Measurements from ENCODE around the gene ICA1L. TPM values are rescaled to one million over a fixed set of nuclear protein-coding genes. Genes with fewer than 3 reads are reported as not detected.

ICA1L gene
- total and polyA plus RNA-seq, 2 of the 4 experiments (the other 2 are of a cell fraction) = 1.7 to 1.8 TPM

DNA sequence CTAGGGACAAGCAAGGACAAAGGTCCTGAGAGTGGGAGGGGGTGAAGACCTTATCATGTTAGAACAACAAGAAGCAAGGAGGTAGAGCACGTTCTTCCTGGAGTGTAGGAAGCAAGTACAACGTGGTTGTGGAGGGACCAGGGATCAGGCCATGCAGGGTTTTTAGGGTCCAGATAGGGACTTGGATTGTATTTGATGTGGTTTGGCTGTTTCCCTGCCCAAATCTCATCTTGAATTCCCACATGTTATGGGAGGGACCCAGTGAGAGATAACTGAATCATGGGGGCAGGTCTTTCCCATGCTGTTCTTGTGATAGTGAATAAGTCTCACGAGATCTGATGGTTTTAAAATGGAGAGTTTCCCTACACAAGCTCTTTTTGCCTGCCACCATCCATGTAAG, 53.2 kb downstream of the ICA1L start:
- no peak overlapping the region for H3K4me2 ChIP-seq (ENCODE audit: low read depth, low read length)
- no peak overlapping the region for H4K5ac ChIP-seq (ENCODE audit: low read depth, low read length)
- no peaks in the 10 kb centered on the region for H3K9me3 ChIP-seq (ENCODE audit: control insufficient read depth, insufficient read depth, low read length)
- H3K9ac ChIP-seq (ENCODE audit: low read depth, low read length) = no peak overlapping the region
- H2BK5ac ChIP-seq (ENCODE audit: low read depth, low read length, poor library complexity, severe bottlenecking) = no peak overlapping the region
- H3K36me3 ChIP-seq (ENCODE audit: control insufficient read depth, insufficient read depth, low read length) = no peaks in the 10 kb centered on the region
- no peaks in the 10 kb centered on the region for H3K79me1 ChIP-seq (ENCODE audit: low read depth in 1 of 2, low read length in 2 of 2)
- in situ Hi-C loops (cut with MboI; ENCODE audit: low sequenced_read_pairs) = no loop called here
- no CpG with 5 or more reads among the region's 3 CpGs for WGBS, 2 experiments (ENCODE audit: extremely low coverage in 2 of 2, insufficient read length in 1 of 2)
- no peak overlapping the region for H4K91ac ChIP-seq (ENCODE audit: insufficient read depth, low read depth, low read length)
- H3K4ac ChIP-seq (ENCODE audit: low read depth, low read length) = no peak overlapping the region
- H2AK5ac ChIP-seq (ENCODE audit: low read depth, low read length) = no peak overlapping the region
- dilution Hi-C loops (cut with HindIII; ENCODE audit: low sequenced_read_pairs, unreplicated experiment) = no loop called here
- H4K20me1 ChIP-seq (ENCODE audit: insufficient read depth, low read length) = no peaks in the 10 kb centered on the region
- no peaks in the 10 kb centered on the region for H3K27me3 ChIP-seq (ENCODE audit: control insufficient read depth, insufficient read depth, low read length)
- H4K8ac ChIP-seq (ENCODE audit: low read depth in 2 of 2, low read length in 2 of 2) = no peak overlapping the region
- peaks cover 2% of the 10 kb centered on the region; the same call in 1 of the 2 replicates for H3K9me1 ChIP-seq (ENCODE audit: insufficient read depth, low read length)
- ChIA-PET CTCF (no interaction called here), POLR2A (ENCODE audit: unreplicated experiment) (no interaction called here)
- peak overlapping the region; percentile 15 for H2AK9ac ChIP-seq (replicated peaks; ENCODE audit: low read depth, low read length, poor library complexity)
- DNase-seq (no peak), ATAC-seq (ENCODE audit: low read depth) (no peak)
- peaks cover 4% of the 10 kb centered on the region; the same call in 1 of the 2 replicates for H3K4me1 ChIP-seq (ENCODE audit: control insufficient read depth, insufficient read depth, low read length)
- BruUV-seq (replicated peaks) = no TSS peak
- H3K27ac ChIP-seq (ENCODE audit: insufficient read depth, low read length) = no peak overlapping the region
- no peak overlapping the region for H2BK20ac ChIP-seq (ENCODE audit: low read depth, low read length)
- H3K14ac ChIP-seq (replicated peaks; ENCODE audit: low read depth, low read length) = no peak overlapping the region
- H2AFZ ChIP-seq (replicated peaks; ENCODE audit: low read length, poor library complexity) = no peak overlapping the region
- no peak overlapping the region for H3K23ac ChIP-seq (ENCODE audit: low read depth, low read length)
- H2BK120ac ChIP-seq (ENCODE audit: low read depth, low read length) = no peak overlapping the region
- no peak overlapping the region for H3K4me3 ChIP-seq (ENCODE audit: insufficient read depth, low read depth, low read length)
- H3K56ac ChIP-seq (ENCODE audit: extremely low read depth, insufficient read depth, low read length) = no peak overlapping the region
- H3K18ac ChIP-seq (ENCODE audit: low read depth, low read length) = no peak overlapping the region
- intact Hi-C loops (cut with micrococcal nuclease) = no loop called here
- no peak for TF ChIP-seq NFE2L2 (IDR thresholded peaks at IDR 0.05; ENCODE audit: low read depth, low read length)
- TF ChIP-seq MXI1 (IDR thresholded peaks at IDR 0.05; ENCODE audit: borderline replicate concordance, low read depth, low read length) = no peak
- TF ChIP-seq USF2 (IDR thresholded peaks at IDR 0.05; ENCODE audit: low read depth, low read length) = no peak
- TF ChIP-seq BHLHE40 (IDR thresholded peaks at IDR 0.05; ENCODE audit: low read depth, low read length) = no peak
- no peak for TF ChIP-seq RCOR1 (IDR thresholded peaks at IDR 0.05; ENCODE audit: insufficient replicate concordance, low read length)
- no peak for TF ChIP-seq FOS (IDR thresholded peaks at IDR 0.05; ENCODE audit: low read depth, low read length)
- no peak for TF ChIP-seq CHD1 (IDR thresholded peaks at IDR 0.05; ENCODE audit: low read depth, low read length)
- TF ChIP-seq CEBPB (IDR thresholded peaks at IDR 0.05; ENCODE audit: low read depth, low read length) = no peak
- TF ChIP-seq, protein P1, sequence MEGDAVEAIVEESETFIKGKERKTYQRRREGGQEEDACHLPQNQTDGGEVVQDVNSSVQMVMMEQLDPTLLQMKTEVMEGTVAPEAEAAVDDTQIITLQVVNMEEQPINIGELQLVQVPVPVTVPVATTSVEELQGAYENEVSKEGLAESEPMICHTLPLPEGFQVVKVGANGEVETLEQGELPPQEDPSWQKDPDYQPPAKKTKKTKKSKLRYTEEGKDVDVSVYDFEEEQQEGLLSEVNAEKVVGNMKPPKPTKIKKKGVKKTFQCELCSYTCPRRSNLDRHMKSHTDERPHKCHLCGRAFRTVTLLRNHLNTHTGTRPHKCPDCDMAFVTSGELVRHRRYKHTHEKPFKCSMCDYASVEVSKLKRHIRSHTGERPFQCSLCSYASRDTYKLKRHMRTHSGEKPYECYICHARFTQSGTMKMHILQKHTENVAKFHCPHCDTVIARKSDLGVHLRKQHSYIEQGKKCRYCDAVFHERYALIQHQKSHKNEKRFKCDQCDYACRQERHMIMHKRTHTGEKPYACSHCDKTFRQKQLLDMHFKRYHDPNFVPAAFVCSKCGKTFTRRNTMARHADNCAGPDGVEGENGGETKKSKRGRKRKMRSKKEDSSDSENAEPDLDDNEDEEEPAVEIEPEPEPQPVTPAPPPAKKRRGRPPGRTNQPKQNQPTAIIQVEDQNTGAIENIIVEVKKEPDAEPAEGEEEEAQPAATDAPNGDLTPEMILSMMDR (conservative IDR thresholded peaks at IDR 0.05; ENCODE audit: low read depth, low read length) = no peak
- TF ChIP-seq ELK1 (IDR thresholded peaks at IDR 0.05; ENCODE audit: borderline replicate concordance, low read depth, low read length) = no peak
- no peak for TF ChIP-seq RFX5 (IDR thresholded peaks at IDR 0.05; ENCODE audit: low read depth, low read length)
- TF ChIP-seq POLR2A (IDR thresholded peaks at IDR 0.05; ENCODE audit: low read depth, low read length) = no peak
- TF ChIP-seq MAFK (IDR thresholded peaks at IDR 0.05; ENCODE audit: low read depth, low read length) = no peak
- no peak for TF ChIP-seq MAZ (IDR thresholded peaks at IDR 0.05; ENCODE audit: borderline replicate concordance, low read depth, low read length)
- H2BK15ac ChIP-seq (ENCODE audit: low read depth, low read length) = no peak overlapping the region

Data from IMR-90 (cell line).